SK-N-SH treated with all-trans-retinoic acid at 6 μM for 48 hours (cell line): ENCODE measurements around the gene TBX5.

ENCODE experiments used
- ZFP3 ChIP-seq: fragments of 250-450 bp; sonication (Bioruptor Pico); IDR thresholded peaks from 2 replicates; pipeline ENCODE4 v1.5.0; 2020; ENCODE audit warnings: mild to moderate bottlenecking, moderate library complexity
- TF ChIP-seq, protein P1 (sequence below): fragments of 250-450 bp; sonication (Bioruptor Pico); IDR thresholded peaks from 2 replicates; pipeline ENCODE4 v1.5.0; 2020; ENCODE audit warnings: mild to moderate bottlenecking, moderate library complexity

DNA sequence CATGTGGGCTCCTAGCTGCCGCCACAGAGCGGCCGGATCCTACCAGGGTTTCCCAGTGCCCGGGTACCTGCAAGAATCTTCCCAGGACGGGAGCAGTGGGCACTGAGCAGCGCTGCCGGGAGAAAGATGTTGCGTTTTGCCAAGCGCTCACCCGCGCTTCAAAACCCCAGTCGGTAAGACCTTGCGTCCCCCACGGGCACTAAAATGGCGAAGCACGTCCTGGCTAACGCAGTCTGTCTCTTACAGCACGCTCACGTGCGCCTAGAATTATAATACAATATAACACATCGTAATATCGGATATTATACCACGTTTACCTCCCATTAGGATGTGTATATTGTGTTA is 35.1 kb upstream of the TBX5 start:
- TF ChIP-seq, protein P1, sequence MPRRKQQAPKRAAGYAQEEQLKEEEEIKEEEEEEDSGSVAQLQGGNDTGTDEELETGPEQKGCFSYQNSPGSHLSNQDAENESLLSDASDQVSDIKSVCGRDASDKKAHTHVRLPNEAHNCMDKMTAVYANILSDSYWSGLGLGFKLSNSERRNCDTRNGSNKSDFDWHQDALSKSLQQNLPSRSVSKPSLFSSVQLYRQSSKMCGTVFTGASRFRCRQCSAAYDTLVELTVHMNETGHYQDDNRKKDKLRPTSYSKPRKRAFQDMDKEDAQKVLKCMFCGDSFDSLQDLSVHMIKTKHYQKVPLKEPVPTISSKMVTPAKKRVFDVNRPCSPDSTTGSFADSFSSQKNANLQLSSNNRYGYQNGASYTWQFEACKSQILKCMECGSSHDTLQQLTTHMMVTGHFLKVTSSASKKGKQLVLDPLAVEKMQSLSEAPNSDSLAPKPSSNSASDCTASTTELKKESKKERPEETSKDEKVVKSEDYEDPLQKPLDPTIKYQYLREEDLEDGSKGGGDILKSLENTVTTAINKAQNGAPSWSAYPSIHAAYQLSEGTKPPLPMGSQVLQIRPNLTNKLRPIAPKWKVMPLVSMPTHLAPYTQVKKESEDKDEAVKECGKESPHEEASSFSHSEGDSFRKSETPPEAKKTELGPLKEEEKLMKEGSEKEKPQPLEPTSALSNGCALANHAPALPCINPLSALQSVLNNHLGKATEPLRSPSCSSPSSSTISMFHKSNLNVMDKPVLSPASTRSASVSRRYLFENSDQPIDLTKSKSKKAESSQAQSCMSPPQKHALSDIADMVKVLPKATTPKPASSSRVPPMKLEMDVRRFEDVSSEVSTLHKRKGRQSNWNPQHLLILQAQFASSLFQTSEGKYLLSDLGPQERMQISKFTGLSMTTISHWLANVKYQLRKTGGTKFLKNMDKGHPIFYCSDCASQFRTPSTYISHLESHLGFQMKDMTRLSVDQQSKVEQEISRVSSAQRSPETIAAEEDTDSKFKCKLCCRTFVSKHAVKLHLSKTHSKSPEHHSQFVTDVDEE (CRISPR knock-in tag): no peak
- no peak for TF ChIP-seq ZFP3 (CRISPR knock-in tag)
